ENCODE results near the gene CROCC. TPM values are rescaled to one million over a fixed set of nuclear protein-coding genes. Genes with fewer than 3 reads are reported as not detected.
"Not testable (repeated sequence)": the region's sequence is repeated elsewhere in the genome, so short reads cannot be mapped to it uniquely, and the experiment has no call there.

Gene CROCC, protein sequence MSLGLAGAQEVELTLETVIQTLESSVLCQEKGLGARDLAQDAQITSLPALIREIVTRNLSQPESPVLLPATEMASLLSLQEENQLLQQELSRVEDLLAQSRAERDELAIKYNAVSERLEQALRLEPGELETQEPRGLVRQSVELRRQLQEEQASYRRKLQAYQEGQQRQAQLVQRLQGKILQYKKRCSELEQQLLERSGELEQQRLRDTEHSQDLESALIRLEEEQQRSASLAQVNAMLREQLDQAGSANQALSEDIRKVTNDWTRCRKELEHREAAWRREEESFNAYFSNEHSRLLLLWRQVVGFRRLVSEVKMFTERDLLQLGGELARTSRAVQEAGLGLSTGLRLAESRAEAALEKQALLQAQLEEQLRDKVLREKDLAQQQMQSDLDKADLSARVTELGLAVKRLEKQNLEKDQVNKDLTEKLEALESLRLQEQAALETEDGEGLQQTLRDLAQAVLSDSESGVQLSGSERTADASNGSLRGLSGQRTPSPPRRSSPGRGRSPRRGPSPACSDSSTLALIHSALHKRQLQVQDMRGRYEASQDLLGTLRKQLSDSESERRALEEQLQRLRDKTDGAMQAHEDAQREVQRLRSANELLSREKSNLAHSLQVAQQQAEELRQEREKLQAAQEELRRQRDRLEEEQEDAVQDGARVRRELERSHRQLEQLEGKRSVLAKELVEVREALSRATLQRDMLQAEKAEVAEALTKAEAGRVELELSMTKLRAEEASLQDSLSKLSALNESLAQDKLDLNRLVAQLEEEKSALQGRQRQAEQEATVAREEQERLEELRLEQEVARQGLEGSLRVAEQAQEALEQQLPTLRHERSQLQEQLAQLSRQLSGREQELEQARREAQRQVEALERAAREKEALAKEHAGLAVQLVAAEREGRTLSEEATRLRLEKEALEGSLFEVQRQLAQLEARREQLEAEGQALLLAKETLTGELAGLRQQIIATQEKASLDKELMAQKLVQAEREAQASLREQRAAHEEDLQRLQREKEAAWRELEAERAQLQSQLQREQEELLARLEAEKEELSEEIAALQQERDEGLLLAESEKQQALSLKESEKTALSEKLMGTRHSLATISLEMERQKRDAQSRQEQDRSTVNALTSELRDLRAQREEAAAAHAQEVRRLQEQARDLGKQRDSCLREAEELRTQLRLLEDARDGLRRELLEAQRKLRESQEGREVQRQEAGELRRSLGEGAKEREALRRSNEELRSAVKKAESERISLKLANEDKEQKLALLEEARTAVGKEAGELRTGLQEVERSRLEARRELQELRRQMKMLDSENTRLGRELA (N-terminal part only)
- total RNA-seq (2014; rRNA removed; shearing (Covaris generic)) = 11.2 and 21.7 TPM in 2 replicates

DNA sequence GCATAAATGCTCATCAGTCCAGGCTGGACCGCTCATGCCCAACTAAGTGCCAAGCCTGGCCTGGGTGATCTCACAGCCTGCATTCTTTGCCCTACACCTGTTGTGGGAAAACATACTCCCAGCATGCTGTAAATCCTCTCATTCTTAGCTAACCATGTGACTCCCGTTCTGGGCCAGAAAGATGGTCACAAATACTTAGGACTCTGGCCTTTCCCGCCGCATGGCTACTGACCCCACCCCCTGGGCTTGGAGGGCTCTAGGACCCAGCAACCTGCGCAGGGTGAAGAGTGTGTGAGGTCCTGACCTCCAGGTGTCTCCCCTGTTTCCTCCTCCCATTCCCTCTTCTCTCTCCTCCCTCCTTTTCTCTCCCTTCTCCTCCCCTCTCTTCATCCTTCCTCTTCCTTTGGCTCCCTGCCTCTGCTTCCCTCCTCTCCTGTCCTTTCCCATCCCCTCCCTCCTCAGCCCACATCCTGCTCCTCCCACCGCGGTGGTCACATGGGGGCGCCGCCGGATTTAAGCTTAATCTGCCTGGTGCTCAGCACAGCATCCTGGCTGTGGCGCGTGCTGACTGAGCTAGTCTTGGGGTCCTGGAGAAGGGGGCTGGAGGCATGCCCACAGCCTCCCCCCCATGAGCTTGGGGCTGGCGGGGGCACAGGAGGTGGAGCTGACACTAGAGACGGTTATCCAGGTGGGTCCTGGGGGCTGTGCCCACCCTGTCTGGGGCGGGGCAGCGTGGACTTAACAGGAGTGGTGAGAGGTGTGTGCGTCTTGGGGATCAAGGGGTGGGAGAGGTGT, at the start of gene CROCC:
CROCC (plus strand) TSS at position 541 of the 795 bp plus-strand sequence; CDS start at position 629, 88 bp downstream.
- DNase-seq (ENCODE audit: low read depth in 1 of 2, low spot score in 2 of 2) = no peak
- Histone ChIP-seq H3K4me3 (no peak within 1 kb of the TSS), H3K36me3 (no peaks in the 10 kb centered on the region), H3K27ac (no peak within 1 kb of the TSS), H3K4me1 (replicated peaks) (no peaks in the 10 kb centered on the region; the same call in 1 of the 2 replicates), H3K27me3 (replicated peaks) (no peaks in the 10 kb centered on the region), H3K9me3 (replicated peaks) (no peaks in the 10 kb centered on the region)

DNA sequence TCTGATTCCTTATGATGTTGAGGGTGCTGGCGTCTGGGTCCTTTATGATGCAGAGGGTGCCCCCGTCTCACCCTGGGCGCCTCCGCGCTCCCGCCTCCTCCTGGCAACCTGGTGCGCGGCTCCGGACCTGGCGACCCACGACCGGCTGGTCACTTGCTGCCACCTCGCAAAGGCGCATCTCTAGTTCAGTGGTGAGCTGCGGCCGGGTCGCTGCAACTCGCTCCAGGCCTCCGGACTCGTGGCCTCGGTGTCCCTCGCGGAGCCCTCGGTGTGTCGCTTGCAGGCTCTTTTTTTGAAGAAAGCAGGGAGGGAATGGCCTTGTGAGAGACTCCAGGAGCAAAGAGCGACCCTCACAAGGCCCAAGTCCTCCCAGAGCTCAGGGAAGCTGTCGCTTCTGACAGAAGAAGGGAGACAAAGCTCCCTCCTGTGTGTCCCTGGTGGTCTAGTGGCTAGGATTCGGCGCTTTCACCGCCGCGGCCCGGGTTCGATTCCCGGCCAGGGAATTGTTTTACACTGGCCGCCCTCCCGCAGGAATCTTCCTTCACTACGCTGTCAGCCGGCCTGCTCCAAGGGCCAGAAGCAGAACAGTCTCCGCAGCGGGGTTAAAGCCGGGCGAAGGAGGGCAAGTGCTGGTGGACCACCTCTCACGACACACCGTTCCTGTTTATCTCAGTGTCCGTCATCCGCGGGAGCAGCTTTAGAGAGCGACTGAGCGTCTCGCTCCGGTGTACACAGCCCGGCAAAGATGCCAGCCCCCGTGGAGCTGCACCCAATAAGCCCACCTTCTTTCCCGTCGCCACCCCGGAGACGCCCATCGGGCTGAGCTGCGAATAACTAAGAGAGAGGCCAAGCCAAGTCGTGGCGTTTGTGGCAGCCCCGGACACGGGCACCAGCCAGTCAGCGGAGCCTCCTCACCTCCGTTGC, 49.3 kb upstream of the CROCC start:
- DNase-seq (ENCODE audit: low read depth in 1 of 2, low spot score in 2 of 2) = peak; percentile 57 to 78
- not testable (repeated sequence) for H3K4me1 ChIP-seq (replicated peaks); H3K27ac ChIP-seq; H3K4me3 ChIP-seq; H3K9me3 ChIP-seq (replicated peaks); H3K36me3 ChIP-seq; H3K27me3 ChIP-seq (replicated peaks)

DNA sequence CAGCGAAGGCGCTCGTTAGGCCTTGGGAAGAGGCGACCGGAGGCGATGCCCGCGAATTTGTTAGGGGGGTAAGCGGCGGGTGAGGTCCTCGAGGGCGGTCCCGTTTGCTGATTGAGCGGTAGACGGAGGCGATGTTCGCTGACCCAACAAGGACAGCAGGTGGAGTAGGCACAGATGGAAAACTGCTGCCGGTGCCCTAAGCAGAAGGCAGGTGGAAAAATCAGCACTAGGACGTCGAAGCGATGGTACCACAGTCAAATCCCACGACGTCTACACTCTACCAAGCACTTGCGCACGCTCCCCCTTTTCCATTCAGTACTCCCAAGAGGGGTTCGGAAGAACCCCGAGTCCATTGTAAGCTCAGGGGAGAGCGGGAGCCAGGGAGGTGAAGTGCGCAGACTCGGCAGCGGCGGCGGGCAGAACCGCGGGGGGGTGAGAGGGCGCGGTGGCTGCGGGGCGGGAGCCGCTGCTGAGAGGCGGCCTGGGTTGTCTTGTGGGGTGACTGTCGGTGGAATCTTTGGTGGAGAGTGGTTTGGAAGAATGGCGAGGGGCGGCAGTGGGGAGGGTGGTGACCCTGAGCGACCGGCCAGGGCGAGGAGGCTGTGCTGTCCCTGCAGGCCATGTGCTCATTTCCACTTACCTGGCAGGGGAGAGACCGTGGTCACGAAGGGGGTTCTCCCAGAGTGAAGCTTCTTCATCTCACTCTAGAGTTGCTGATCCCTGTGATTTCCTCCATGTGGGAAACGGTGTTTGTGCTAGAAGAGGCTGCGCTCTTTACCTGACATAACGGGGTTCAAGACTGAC, 48.5 kb upstream of the CROCC start:
- not testable (repeated sequence) for H3K9me3 ChIP-seq (replicated peaks); H3K4me3 ChIP-seq; H3K4me1 ChIP-seq (replicated peaks); H3K27ac ChIP-seq; DNase-seq (ENCODE audit: low read depth in 1 of 2, low spot score in 2 of 2); H3K27me3 ChIP-seq (replicated peaks); H3K36me3 ChIP-seq

DNA sequence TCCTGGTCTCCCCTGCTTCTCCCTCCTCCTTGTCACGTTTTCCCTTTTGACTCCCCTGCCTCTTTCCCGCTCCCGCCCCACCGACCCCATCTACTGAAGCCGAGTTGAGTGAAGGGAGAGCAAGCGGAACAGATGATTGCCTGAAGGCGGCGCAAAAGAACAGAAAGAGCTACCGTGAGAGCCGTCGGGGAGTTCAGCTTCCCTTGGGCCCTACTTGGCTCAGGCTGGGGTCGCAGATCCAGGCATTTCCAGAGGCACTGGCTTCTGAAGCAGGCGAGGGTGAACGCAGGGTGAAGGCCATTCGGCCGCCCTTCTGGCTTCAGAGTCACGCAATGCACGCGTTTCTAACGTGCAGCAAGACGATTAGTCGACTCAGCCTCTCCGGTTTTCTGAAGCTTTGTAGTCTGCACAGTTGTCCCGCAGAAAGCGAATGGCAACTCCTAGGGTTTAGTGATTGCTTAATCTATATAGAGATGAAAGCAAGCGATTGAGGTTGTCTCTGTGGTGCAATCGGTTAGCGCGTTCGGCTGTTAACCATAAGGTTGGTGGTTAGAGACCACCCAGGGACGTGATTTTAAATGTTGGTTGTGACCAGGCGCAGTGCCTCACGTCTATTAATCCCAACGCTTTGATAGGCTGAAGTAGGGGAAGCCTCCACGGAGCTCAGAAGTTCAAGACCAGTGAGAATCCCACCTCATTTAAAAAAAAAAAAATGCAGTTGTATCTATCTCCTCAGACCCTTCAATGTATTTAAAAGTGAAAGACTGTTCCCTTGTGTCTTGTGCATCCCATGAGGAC, 46.6 kb upstream of the CROCC start:
- H3K27ac ChIP-seq; H3K4me1 ChIP-seq (replicated peaks); H3K36me3 ChIP-seq; DNase-seq (ENCODE audit: low read depth in 1 of 2, low spot score in 2 of 2); H3K4me3 ChIP-seq; H3K27me3 ChIP-seq (replicated peaks); H3K9me3 ChIP-seq (replicated peaks): not testable (repeated sequence)

DNA sequence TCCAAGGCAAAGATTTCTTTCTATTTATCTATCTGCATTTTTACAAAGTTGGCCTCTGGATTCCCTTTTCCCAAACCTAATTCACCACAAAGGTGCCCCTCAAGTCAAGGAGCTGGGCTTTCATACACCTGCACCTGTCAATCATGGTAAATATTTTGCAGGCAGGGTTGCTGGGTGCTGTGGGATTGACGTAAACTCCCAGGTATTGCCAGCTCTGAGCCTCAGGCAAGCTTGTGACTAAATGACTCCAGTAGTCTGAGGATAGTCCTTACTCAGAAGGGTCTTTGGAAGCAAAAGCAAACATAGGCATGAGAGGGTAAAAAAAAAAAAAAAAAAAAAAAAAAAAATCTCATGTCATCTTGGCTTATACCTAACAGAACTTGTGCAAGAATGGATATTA, 40.0 kb upstream of the CROCC start:
- peaks cover 26% of the 10 kb centered on the region for H3K27me3 ChIP-seq (replicated peaks)
- not testable (repeated sequence) for H3K36me3 ChIP-seq; H3K27ac ChIP-seq; H3K9me3 ChIP-seq (replicated peaks); H3K4me1 ChIP-seq (replicated peaks); DNase-seq (ENCODE audit: low read depth in 1 of 2, low spot score in 2 of 2); H3K4me3 ChIP-seq

DNA sequence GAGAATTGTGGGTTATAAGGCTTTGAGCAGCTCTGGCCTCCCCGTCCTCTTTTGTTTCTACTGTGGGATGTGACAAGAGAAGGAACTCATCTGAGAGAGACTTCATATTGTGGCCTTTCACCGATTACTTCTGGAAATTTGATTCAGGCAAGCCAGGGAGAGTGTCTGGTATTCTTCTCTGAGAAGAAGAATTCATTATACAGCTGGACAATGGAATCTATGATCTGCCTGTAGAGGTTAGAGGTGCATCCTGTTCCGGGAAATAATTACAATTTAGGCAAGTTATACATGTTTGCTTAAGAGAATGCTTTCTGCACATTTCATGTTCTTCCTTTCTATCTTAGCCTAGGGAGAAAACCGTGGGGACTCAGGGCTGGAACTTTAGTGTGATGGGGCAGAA, 38.7 kb upstream of the CROCC start:
- Histone ChIP-seq H3K36me3 (no peaks in the 10 kb centered on the region), H3K4me1 (replicated peaks) (no peaks in the 10 kb centered on the region), H3K4me3 (no peak overlapping the region), H3K27me3 (replicated peaks) (peaks cover 29% of the 10 kb centered on the region), H3K27ac (no peak overlapping the region), H3K9me3 (replicated peaks) (no peaks in the 10 kb centered on the region)
- no peak for DNase-seq (ENCODE audit: low read depth in 1 of 2, low spot score in 2 of 2)

DNA sequence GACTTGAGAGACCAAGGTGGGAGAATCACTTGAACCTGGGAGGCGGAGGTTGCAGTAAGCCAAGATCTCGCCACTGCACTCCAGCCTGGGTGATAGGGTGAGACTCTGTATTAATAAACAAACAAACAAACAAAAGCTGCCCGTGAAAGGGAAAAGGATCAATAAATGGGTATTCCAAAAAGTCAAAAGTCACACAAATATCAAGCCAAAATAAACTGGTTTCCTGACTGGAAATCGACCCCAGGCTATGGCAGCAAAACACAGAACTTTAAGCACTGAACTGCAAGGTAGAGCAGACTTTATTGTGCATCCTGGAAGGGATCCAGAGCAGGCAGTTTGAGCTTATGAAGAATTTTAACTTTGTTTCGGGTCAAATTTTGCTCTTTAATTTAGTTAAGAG, 37.2 kb upstream of the CROCC start:
- not testable (repeated sequence) for H3K4me3 ChIP-seq; H3K4me1 ChIP-seq (replicated peaks); H3K9me3 ChIP-seq (replicated peaks); H3K36me3 ChIP-seq; H3K27ac ChIP-seq; DNase-seq (ENCODE audit: low read depth in 1 of 2, low spot score in 2 of 2)
- peaks cover 33% of the 10 kb centered on the region for H3K27me3 ChIP-seq (replicated peaks)

DNA sequence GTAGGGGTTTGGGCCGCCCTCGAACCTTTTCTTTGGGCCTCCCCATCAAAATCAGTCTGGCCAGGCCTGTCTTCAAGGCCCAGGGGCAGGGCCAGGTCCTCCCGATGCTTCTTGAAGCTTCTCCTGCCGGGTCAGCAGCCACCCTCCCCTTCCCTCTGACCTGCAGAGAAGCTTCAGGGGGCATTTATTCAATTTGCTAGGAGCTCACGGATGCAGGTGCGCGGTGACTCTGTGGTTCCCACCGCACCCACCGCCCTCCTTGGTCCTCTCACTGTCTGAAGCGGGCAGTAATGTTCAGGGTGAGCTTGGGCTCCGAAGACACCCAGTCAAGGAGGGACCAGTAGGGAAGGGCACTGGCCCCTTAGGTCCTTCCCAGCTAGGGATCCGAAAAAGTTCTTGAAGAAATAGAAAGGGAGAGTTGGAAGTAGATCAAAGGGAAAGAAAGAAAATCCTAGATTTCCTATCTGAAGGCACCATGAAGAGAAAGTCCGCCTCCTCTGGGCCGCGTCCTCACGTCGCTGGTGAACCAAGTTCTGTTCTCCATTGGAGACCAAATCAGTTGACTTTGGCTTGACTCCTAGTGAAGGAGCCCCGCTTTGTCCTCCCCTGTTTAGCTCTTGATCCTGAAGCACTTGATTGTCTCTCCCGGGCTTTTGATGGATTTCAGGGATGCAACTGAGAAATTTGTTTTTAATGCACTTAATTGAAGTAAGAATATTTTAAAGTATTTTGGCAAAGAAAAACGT, 34.7 kb upstream of the CROCC start:
- H3K9me3 ChIP-seq (replicated peaks) = no peaks in the 10 kb centered on the region
- H3K4me3 ChIP-seq = no peak overlapping the region
- no peaks in the 10 kb centered on the region for H3K4me1 ChIP-seq (replicated peaks)
- no peak overlapping the region for H3K27ac ChIP-seq
- peaks cover 37% of the 10 kb centered on the region for H3K27me3 ChIP-seq (replicated peaks)
- H3K36me3 ChIP-seq = no peaks in the 10 kb centered on the region
- no peak for DNase-seq (ENCODE audit: low read depth in 1 of 2, low spot score in 2 of 2)

DNA sequence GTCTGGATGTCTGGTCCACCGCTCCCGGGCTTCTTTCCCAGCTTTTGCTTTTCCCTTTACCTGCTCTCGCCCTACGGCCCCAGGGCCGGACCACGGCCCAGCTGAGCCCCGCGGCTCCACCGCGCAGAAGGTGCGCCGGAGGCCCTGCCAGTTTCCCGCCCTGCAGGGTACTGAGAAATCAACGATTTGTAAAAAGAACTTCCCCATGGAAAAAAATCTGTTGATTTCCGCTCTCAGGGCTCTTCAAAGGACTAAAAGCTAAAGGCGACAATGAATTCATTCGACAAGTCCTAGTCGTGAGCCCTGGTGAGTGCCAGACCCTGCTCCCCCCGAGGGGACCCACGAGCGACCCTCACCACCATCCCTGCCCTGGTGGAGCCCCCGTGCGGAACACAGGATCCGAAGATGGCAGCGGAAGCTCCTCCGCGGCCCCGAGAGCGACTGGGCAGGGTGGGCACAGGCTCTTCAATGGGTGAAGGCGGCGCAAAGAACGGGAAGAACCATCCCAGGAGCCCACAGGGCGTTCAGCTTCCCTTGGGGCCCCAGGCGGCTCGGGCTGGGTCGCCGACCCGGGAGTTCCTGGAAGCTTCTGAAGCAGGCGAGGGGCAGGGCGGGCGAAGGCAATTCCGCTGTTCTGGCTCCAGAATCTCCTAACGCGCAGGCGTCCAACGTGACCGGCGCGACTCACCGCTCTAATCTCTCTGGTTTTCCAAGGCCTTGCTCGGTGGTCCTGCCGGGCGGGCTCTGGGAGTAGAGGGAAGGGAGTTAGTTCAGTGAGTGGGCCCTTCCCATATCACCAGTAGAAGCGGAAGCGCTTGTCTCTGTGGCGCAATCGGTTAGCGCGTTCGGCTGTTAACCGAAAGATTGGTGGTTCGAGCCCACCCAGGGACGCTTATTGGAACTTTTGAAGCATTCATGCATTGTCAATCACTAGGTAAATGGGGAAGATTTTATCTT, 32.6 kb upstream of the CROCC start:
- peak; percentile 56 to 71 for DNase-seq (ENCODE audit: low read depth in 1 of 2, low spot score in 2 of 2)
- Histone ChIP-seq H3K36me3 (no peaks in the 10 kb centered on the region), H3K27me3 (replicated peaks) (peaks cover 28% of the 10 kb centered on the region), H3K27ac (no peak overlapping the region), H3K4me3 (peak overlapping the region; percentile 27), H3K9me3 (replicated peaks) (no peaks in the 10 kb centered on the region), H3K4me1 (replicated peaks) (no peaks in the 10 kb centered on the region)

DNA sequence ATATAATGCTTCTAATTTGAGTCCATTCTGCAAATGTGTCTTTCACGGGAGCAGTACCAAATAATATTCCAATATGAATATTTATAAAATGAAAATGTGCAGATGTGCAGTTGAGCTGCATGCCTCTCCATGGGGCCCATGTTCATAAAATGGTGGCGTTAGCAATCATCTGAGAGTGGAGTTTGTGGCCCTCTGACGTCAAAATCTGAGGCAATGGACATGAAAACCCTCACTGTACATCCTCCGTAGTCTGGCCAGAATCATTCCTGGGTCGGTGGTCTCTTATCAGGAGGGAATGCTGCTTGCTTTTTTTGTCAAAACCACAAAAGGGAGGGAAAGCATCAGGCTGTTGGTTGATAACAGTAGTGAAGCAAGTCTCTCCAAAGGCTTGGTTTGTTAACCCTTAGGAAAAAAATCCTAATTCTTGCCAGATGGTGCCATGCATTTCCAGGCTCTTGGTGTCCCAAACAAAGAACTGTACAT, 31.2 kb upstream of the CROCC start:
- not testable (repeated sequence) for H3K4me1 ChIP-seq (replicated peaks); H3K27ac ChIP-seq; H3K9me3 ChIP-seq (replicated peaks); H3K36me3 ChIP-seq; H3K4me3 ChIP-seq; DNase-seq (ENCODE audit: low read depth in 1 of 2, low spot score in 2 of 2)
- peaks cover 18% of the 10 kb centered on the region; the same call in 1 of the 2 replicates for H3K27me3 ChIP-seq (replicated peaks)
